ENCODE measurements around the gene POT1.

Gene POT1

GRCh38 chr7:124893140-124893827 lies 36.3 kb downstream of the POT1 start:
- H3K27ac Mint-ChIP-seq, result peak overlapping the region; percentile 85
- no peaks in the 10 kb centered on the region for H3K27me3 Mint-ChIP-seq
- H3K9me3 Mint-ChIP-seq, result no peaks in the 10 kb centered on the region
- H3K36me3 Mint-ChIP-seq, result peaks cover 29 to 45% of the 10 kb centered on the region in 2 donors
- ATAC-seq (replicated peaks), result peak; percentile 89 to 96
- H3K4me1 Mint-ChIP-seq, result peaks cover 5 to 13% of the 10 kb centered on the region in 2 donors
- DNase-seq, result no peak
- H3K4me3 Mint-ChIP-seq, result peak overlapping the region; percentile 33 to 41

GRCh38 chr7:124887247-124887646 lies 42.4 kb downstream of the POT1 start:
- Mint-ChIP-seq H3K4me3 (no peak overlapping the region), H3K4me1 (no peaks in the 10 kb centered on the region), H3K27ac (no peak overlapping the region), H3K9me3 (no peaks in the 10 kb centered on the region), H3K27me3 (no peaks in the 10 kb centered on the region), H3K36me3 (peaks cover 22 to 29% of the 10 kb centered on the region in 2 donors)
- DNase-seq (no peak), ATAC-seq (replicated peaks) (no peak)

GRCh38 chr7:124881981-124882380 lies 47.6 kb downstream of the POT1 start:
- Mint-ChIP-seq H3K4me3 (no peak overlapping the region), H3K27ac (no peak overlapping the region), H3K4me1 (no peaks in the 10 kb centered on the region), H3K9me3 (no peaks in the 10 kb centered on the region), H3K36me3 (peaks cover 0 to 10% of the 10 kb centered on the region in 2 donors), H3K27me3 (no peaks in the 10 kb centered on the region)
- ATAC-seq (replicated peaks) (no peak), DNase-seq (no peak)

- no peak for ATAC-seq (replicated peaks)
- no peaks in the 10 kb centered on the region for H3K9me3 Mint-ChIP-seq
- no peak overlapping the region for H3K4me3 Mint-ChIP-seq
- no peak overlapping the region for H3K27ac Mint-ChIP-seq
- no peak for DNase-seq
- no peaks in the 10 kb centered on the region for H3K27me3 Mint-ChIP-seq
- peaks cover 0 to 13% of the 10 kb centered on the region in 2 donors for H3K36me3 Mint-ChIP-seq
- no peaks in the 10 kb centered on the region for H3K4me1 Mint-ChIP-seq
These were observed 49.9 kb downstream of the POT1 start for GRCh38 chr7:124879771-124880170.

- Mint-ChIP-seq H3K36me3 (peaks cover 0 to 9% of the 10 kb centered on the region in 2 donors), H3K4me1 (no peaks in the 10 kb centered on the region), H3K9me3 (no peaks in the 10 kb centered on the region), H3K27ac (no peak overlapping the region), H3K4me3 (no peak overlapping the region), H3K27me3 (no peaks in the 10 kb centered on the region)
- DNase-seq (no peak), ATAC-seq (replicated peaks) (no peak)
These were observed 50.5 kb downstream of the POT1 start for GRCh38 chr7:124879103-124879502.

GRCh38 chr7:124874644-124875163 lies 54.9 kb downstream of the POT1 start:
- no peaks in the 10 kb centered on the region for H3K27me3 Mint-ChIP-seq
- no peaks in the 10 kb centered on the region for H3K4me1 Mint-ChIP-seq
- DNase-seq (no peak), ATAC-seq (replicated peaks) (no peak)
- H3K27ac Mint-ChIP-seq, result no peak overlapping the region
- no peak overlapping the region for H3K4me3 Mint-ChIP-seq
- no peaks in the 10 kb centered on the region for H3K9me3 Mint-ChIP-seq
- H3K36me3 Mint-ChIP-seq, result peaks cover 2 to 19% of the 10 kb centered on the region in 2 donors

GRCh38 chr7:124857672-124858235 lies 71.9 kb downstream of the POT1 start:
- Mint-ChIP-seq H3K27ac (peak overlapping the region; percentile 65), H3K9me3 (no peaks in the 10 kb centered on the region), H3K4me3 (no peak overlapping the region), H3K4me1 (peaks cover 3 to 8% of the 10 kb centered on the region in 2 donors), H3K27me3 (no peaks in the 10 kb centered on the region), H3K36me3 (peaks cover 18 to 31% of the 10 kb centered on the region in 2 donors)
- ATAC-seq (replicated peaks) (peak; percentile 14 to 25), DNase-seq (no peak)

- H3K27ac Mint-ChIP-seq, result no peak overlapping the region
- H3K27me3 Mint-ChIP-seq, result no peaks in the 10 kb centered on the region
- peaks cover 3 to 8% of the 10 kb centered on the region in 2 donors for H3K4me1 Mint-ChIP-seq
- no peak overlapping the region for H3K4me3 Mint-ChIP-seq
- DNase-seq (no peak), ATAC-seq (replicated peaks) (peak in 1 of 2 donors; percentile 21)
- no peaks in the 10 kb centered on the region for H3K9me3 Mint-ChIP-seq
- H3K36me3 Mint-ChIP-seq, result peaks cover 14 to 26% of the 10 kb centered on the region in 2 donors
These were observed 73.2 kb downstream of the POT1 start for GRCh38 chr7:124856299-124856888.

- DNase-seq, result no peak
- ATAC-seq (replicated peaks), result no peak
- Mint-ChIP-seq H3K4me1 (peaks cover 5 to 6% of the 10 kb centered on the region in 2 donors), H3K4me3 (no peak overlapping the region), H3K27me3 (no peaks in the 10 kb centered on the region), H3K36me3 (peaks cover 21 to 29% of the 10 kb centered on the region in 2 donors), H3K27ac (no peak overlapping the region), H3K9me3 (no peaks in the 10 kb centered on the region)
These were observed 86.3 kb downstream of the POT1 start for GRCh38 chr7:124843336-124843735.

GRCh38 chr7:124840435-124840834 lies 89.2 kb downstream of the POT1 start:
- Mint-ChIP-seq H3K36me3 (peaks cover 9 to 19% of the 10 kb centered on the region in 2 donors), H3K4me1 (peaks cover 5 to 6% of the 10 kb centered on the region in 2 donors), H3K27ac (no peak overlapping the region), H3K4me3 (no peak overlapping the region), H3K27me3 (no peaks in the 10 kb centered on the region), H3K9me3 (no peaks in the 10 kb centered on the region)
- no peak for ATAC-seq (replicated peaks)
- no peak for DNase-seq

GRCh38 chr7:124839687-124840086 lies 89.9 kb downstream of the POT1 start:
- H3K4me3 Mint-ChIP-seq, result no peak overlapping the region
- ATAC-seq (replicated peaks) (no peak), DNase-seq (no peak)
- no peaks in the 10 kb centered on the region for H3K27me3 Mint-ChIP-seq
- no peaks in the 10 kb centered on the region for H3K9me3 Mint-ChIP-seq
- peaks cover 12 to 19% of the 10 kb centered on the region in 2 donors for H3K36me3 Mint-ChIP-seq
- peaks cover 5 to 6% of the 10 kb centered on the region in 2 donors for H3K4me1 Mint-ChIP-seq
- no peak overlapping the region for H3K27ac Mint-ChIP-seq

- H3K4me3 Mint-ChIP-seq, result no peak overlapping the region
- no peaks in the 10 kb centered on the region for H3K9me3 Mint-ChIP-seq
- H3K27ac Mint-ChIP-seq, result no peak overlapping the region
- no peak for ATAC-seq (replicated peaks)
- H3K4me1 Mint-ChIP-seq, result no peaks in the 10 kb centered on the region
- no peak for DNase-seq
- H3K27me3 Mint-ChIP-seq, result no peaks in the 10 kb centered on the region
- H3K36me3 Mint-ChIP-seq, result peaks cover 22 to 33% of the 10 kb centered on the region in 2 donors
These were observed 93.5 kb downstream of the POT1 start for GRCh38 chr7:124836173-124836572.

- Mint-ChIP-seq H3K27me3 (no peaks in the 10 kb centered on the region), H3K9me3 (no peaks in the 10 kb centered on the region)
These were observed 110.8 kb downstream of the POT1 start for GRCh38 chr7:124818807-124819206.

GRCh38 chr7:124813994-124814798 lies 115.4 kb downstream of the POT1 start:
- no peak overlapping the region for H3K4me3 Mint-ChIP-seq
- no peak overlapping the region for H3K27ac Mint-ChIP-seq
- peaks cover 0 to 5% of the 10 kb centered on the region in 2 donors for H3K27me3 Mint-ChIP-seq
- ATAC-seq (replicated peaks) (no peak), DNase-seq (no peak)
- no peaks in the 10 kb centered on the region for H3K9me3 Mint-ChIP-seq
- no peaks in the 10 kb centered on the region for H3K4me1 Mint-ChIP-seq
- no peaks in the 10 kb centered on the region for H3K36me3 Mint-ChIP-seq

More at GRCh38 chr7:124818807-124819206, 110.8 kb downstream of the POT1 start:
- no peaks in the 10 kb centered on the region for H3K4me1 Mint-ChIP-seq
- peaks cover 4 to 19% of the 10 kb centered on the region in 2 donors for H3K36me3 Mint-ChIP-seq
- no peak for DNase-seq
- no peak overlapping the region for H3K27ac Mint-ChIP-seq
- no peak overlapping the region for H3K4me3 Mint-ChIP-seq
- no peak for ATAC-seq (replicated peaks)
